ENCODE results near the gene FRMPD4.

FRMPD4 gene

GRCh38 chrX:12401252-12401651, 263.0 kb downstream of the FRMPD4 start:
- Histone ChIP-seq H3K9ac (ENCODE audit: insufficient read length) (no peak overlapping the region), H3K4me3 (no peak overlapping the region), H3K9me3 (ENCODE audit: low read depth, low read length) (no peaks in the 10 kb centered on the region), H3K27ac (no peak overlapping the region), H3K36me3 (ENCODE audit: insufficient read depth, low read length) (no peaks in the 10 kb centered on the region)
- TF ChIP-seq POLR2AphosphoS5 (IDR thresholded peaks at IDR 0.05; ENCODE audit: borderline replicate concordance, low read depth, low read length), result no peak
- no peak for TF ChIP-seq FOXP2 (optimal IDR thresholded peaks at IDR 0.05; ENCODE audit: control extremely low read depth, extremely low read length, insufficient read depth)
- TF ChIP-seq EZH2 (IDR thresholded peaks at IDR 0.05), result no peak
- no peak for DNase-seq (ENCODE audit: low read depth, low spot score)

DNA sequence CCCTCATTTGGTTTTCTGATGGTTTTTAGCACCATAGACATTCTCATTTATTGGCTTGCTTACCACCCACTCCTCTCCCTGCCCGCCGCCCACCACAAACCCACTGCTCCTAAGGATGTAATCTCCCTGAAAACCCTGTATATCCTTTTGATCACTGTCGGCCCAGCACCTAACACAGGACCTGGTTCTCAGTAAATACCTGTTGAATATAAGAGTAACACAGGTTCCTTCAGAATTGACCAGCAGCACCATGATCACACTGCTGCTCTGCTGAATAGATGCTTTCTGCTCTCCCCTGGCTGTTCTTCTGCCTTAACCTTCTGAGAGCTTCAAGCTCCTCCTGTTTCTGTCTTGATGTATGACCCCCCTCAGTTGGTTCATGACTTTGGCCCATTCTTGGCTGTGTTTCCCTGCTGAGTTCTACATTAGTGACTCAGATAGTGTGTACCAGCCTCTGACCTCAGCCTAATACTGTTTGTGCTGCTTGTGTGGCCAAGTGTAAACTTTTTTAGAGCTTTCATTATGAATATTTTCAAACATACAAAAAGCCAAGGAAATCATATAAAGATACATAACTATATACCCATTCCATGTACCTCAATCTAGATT, 265.3 kb downstream of the FRMPD4 start:
- Histone ChIP-seq H3K4me3 (no peak overlapping the region), H3K9me3 (ENCODE audit: low read depth, low read length) (no peaks in the 10 kb centered on the region), H3K9ac (ENCODE audit: insufficient read length) (no peak overlapping the region), H3K27ac (no peak overlapping the region), H3K36me3 (ENCODE audit: insufficient read depth, low read length) (no peaks in the 10 kb centered on the region)
- DNase-seq (ENCODE audit: low read depth, low spot score), result no peak
- no peak for TF ChIP-seq POLR2AphosphoS5 (IDR thresholded peaks at IDR 0.05; ENCODE audit: borderline replicate concordance, low read depth, low read length)
- TF ChIP-seq EZH2 (IDR thresholded peaks at IDR 0.05), result no peak
- TF ChIP-seq FOXP2 (optimal IDR thresholded peaks at IDR 0.05; ENCODE audit: control extremely low read depth, extremely low read length, insufficient read depth), result no peak

- no peak for DNase-seq (ENCODE audit: low read depth, low spot score)
- Histone ChIP-seq H3K4me3 (no peak overlapping the region), H3K9ac (ENCODE audit: insufficient read length) (no peak overlapping the region), H3K27ac (no peak overlapping the region), H3K36me3 (ENCODE audit: insufficient read depth, low read length) (no peaks in the 10 kb centered on the region), H3K9me3 (ENCODE audit: low read depth, low read length) (no peaks in the 10 kb centered on the region)
- no peak for TF ChIP-seq POLR2AphosphoS5 (IDR thresholded peaks at IDR 0.05; ENCODE audit: borderline replicate concordance, low read depth, low read length)
- no peak for TF ChIP-seq FOXP2 (optimal IDR thresholded peaks at IDR 0.05; ENCODE audit: control extremely low read depth, extremely low read length, insufficient read depth)
- no peak for TF ChIP-seq EZH2 (IDR thresholded peaks at IDR 0.05)
These were observed 267.0 kb downstream of the FRMPD4 start for GRCh38 chrX:12405306-12405705.

DNA sequence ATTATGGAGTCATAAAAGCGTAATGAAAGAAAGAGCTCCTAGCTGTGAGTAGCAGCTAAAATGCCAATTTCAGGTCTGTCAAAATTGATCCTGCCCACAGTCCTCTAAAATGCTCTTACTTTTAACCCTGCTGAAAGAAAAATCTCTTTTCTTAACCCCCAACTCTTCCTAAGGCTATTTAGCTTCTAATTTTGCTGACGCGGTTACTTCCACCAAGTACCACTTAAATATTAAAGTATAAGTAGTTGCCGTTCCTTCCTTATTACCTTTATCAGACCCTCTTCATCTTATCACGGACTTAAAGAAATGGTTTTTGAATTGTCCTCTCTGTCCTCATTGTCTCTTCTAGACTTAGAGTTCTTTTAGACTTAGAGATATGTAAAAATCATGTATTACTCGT, 272.2 kb downstream of the FRMPD4 start:
- no peaks in the 10 kb centered on the region for H3K36me3 ChIP-seq (ENCODE audit: insufficient read depth, low read length)
- H3K27ac ChIP-seq, result no peak overlapping the region
- no peak overlapping the region for H3K9ac ChIP-seq (ENCODE audit: insufficient read length)
- H3K9me3 ChIP-seq (ENCODE audit: low read depth, low read length), result no peaks in the 10 kb centered on the region
- H3K4me3 ChIP-seq, result no peak overlapping the region
- no peak for DNase-seq (ENCODE audit: low read depth, low spot score)
- TF ChIP-seq POLR2AphosphoS5 (IDR thresholded peaks at IDR 0.05; ENCODE audit: borderline replicate concordance, low read depth, low read length) (no peak), FOXP2 (optimal IDR thresholded peaks at IDR 0.05; ENCODE audit: control extremely low read depth, extremely low read length, insufficient read depth) (no peak)

- Histone ChIP-seq H3K9me3 (ENCODE audit: low read depth, low read length) (no peaks in the 10 kb centered on the region), H3K4me3 (no peak overlapping the region), H3K36me3 (ENCODE audit: insufficient read depth, low read length) (no peaks in the 10 kb centered on the region), H3K9ac (ENCODE audit: insufficient read length) (no peak overlapping the region), H3K27ac (no peak overlapping the region)
- TF ChIP-seq POLR2AphosphoS5 (IDR thresholded peaks at IDR 0.05; ENCODE audit: borderline replicate concordance, low read depth, low read length) (no peak), EZH2 (IDR thresholded peaks at IDR 0.05) (no peak), FOXP2 (optimal IDR thresholded peaks at IDR 0.05; ENCODE audit: control extremely low read depth, extremely low read length, insufficient read depth) (no peak)
- DNase-seq (ENCODE audit: low read depth, low spot score), result no peak
These were observed 273.6 kb downstream of the FRMPD4 start for GRCh38 chrX:12411831-12412230.

DNA sequence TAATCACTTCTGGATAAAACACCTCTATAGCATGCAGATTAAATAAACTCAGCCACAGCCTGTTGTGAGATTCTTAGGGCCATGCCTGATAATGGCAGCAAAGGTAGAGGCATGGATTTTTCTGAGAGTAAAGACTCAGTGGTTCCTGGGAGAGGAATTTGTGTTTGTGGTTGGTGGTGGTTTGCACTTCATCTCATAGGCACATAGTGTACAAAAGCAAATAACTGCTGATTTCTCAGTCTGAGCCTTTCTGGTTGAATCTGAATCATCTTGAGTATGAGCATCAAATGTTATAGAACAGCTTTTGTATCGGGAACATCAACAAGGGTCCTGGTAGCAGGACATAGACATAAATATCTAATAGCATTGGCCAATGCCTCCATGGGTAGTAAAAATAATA, 274.3 kb downstream of the FRMPD4 start:
- Histone ChIP-seq H3K27ac (no peak overlapping the region), H3K9ac (ENCODE audit: insufficient read length) (no peak overlapping the region), H3K9me3 (ENCODE audit: low read depth, low read length) (no peaks in the 10 kb centered on the region), H3K36me3 (ENCODE audit: insufficient read depth, low read length) (no peaks in the 10 kb centered on the region), H3K4me3 (no peak overlapping the region)
- no peak for TF ChIP-seq POLR2AphosphoS5 (IDR thresholded peaks at IDR 0.05; ENCODE audit: borderline replicate concordance, low read depth, low read length)
- TF ChIP-seq FOXP2 (optimal IDR thresholded peaks at IDR 0.05; ENCODE audit: control extremely low read depth, extremely low read length, insufficient read depth), result no peak
- TF ChIP-seq EZH2 (IDR thresholded peaks at IDR 0.05), result no peak
- DNase-seq (ENCODE audit: low read depth, low spot score), result no peak

- H3K9me3 ChIP-seq (ENCODE audit: low read depth, low read length), result no peaks in the 10 kb centered on the region
- no peak overlapping the region for H3K9ac ChIP-seq (ENCODE audit: insufficient read length)
- H3K27ac ChIP-seq, result no peak overlapping the region
- TF ChIP-seq FOXP2 (optimal IDR thresholded peaks at IDR 0.05; ENCODE audit: control extremely low read depth, extremely low read length, insufficient read depth), result no peak
- TF ChIP-seq POLR2AphosphoS5 (IDR thresholded peaks at IDR 0.05; ENCODE audit: borderline replicate concordance, low read depth, low read length), result no peak
- TF ChIP-seq EZH2 (IDR thresholded peaks at IDR 0.05), result no peak
- no peak for DNase-seq (ENCODE audit: low read depth, low spot score)
- H3K4me3 ChIP-seq, result no peak overlapping the region
- H3K36me3 ChIP-seq (ENCODE audit: insufficient read depth, low read length), result no peaks in the 10 kb centered on the region
These were observed 281.3 kb downstream of the FRMPD4 start for GRCh38 chrX:12419591-12419990.

DNA sequence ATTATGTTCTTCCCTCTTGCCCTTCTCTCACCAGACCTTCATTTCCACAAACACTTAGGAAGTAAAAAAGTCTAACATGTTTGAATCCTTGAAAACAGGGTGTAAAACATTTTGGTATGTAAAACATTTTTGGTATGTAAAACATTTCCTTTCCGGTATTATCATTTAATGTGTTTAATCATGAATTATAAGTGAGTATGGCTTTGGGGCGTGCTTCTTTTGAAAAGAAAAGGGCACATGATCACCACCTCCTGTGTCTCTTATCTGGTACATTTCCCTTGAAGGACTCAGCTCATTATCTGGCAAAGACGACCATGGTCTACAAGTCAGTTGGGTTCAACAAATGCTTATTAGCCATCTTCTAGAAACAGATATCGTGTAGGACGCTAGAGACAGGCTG, 283.6 kb downstream of the FRMPD4 start:
- Histone ChIP-seq H3K27ac (peak overlapping the region; percentile 74), H3K4me3 (peak overlapping the region; percentile 58), H3K36me3 (ENCODE audit: insufficient read depth, low read length) (no peaks in the 10 kb centered on the region), H3K9ac (ENCODE audit: insufficient read length) (no peak overlapping the region), H3K9me3 (ENCODE audit: low read depth, low read length) (no peaks in the 10 kb centered on the region)
- DNase-seq (ENCODE audit: low read depth, low spot score), result peak; percentile 18
- TF ChIP-seq FOXP2 (optimal IDR thresholded peaks at IDR 0.05; ENCODE audit: control extremely low read depth, extremely low read length, insufficient read depth) (no peak), POLR2AphosphoS5 (IDR thresholded peaks at IDR 0.05; ENCODE audit: borderline replicate concordance, low read depth, low read length) (no peak), EZH2 (IDR thresholded peaks at IDR 0.05) (no peak)

DNA sequence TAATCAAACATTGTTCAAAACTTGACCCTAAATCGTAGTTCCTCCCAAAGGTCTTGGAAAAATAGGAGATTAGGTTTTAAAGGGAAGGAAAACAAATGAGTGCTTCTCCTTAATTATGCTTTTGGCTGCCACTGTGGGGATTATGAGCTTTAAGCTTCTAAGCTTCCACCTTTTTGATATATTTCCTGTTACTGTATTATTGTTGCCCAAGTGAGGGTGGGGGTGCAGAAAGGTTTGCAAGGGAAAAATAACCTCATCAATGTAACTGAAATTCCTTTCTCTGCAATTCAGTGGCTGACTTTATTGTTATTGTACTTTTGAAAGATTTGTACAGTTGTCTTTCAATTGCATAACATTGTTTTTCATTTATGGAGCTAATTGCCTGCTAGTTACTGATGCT, 285.1 kb downstream of the FRMPD4 start:
- no peak for DNase-seq (ENCODE audit: low read depth, low spot score)
- TF ChIP-seq FOXP2 (optimal IDR thresholded peaks at IDR 0.05; ENCODE audit: control extremely low read depth, extremely low read length, insufficient read depth) (no peak), EZH2 (IDR thresholded peaks at IDR 0.05) (no peak), POLR2AphosphoS5 (IDR thresholded peaks at IDR 0.05; ENCODE audit: borderline replicate concordance, low read depth, low read length) (no peak)
- Histone ChIP-seq H3K36me3 (ENCODE audit: insufficient read depth, low read length) (no peaks in the 10 kb centered on the region), H3K9ac (ENCODE audit: insufficient read length) (no peak overlapping the region), H3K27ac (no peak overlapping the region), H3K9me3 (ENCODE audit: low read depth, low read length) (no peaks in the 10 kb centered on the region), H3K4me3 (no peak overlapping the region)

Measured in SK-N-MC (cell line).